ENCODE results near the gene MYT1.

Gene MYT1

DNA sequence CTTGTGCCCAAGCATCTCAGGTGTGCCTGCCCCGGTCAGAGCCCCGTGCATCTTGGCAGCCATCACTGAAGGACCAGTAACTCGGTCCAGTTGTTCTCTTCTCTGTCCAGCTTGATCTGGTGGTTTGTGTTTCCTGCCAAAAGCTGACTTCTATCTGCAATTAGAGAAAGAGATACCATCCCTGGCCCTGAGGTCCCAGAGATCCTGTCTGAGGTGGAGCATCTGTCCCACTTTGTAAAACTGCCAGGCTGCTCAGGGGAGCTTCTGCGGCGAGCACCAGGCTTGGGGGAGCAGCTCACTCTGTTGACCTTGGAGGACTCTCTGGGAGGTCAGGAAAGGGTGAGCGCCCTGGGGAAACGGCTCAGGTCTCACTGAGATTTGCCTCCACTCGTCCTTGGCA lies 35.1 kb downstream of the MYT1 start:
- TF ChIP-seq, protein P1, sequence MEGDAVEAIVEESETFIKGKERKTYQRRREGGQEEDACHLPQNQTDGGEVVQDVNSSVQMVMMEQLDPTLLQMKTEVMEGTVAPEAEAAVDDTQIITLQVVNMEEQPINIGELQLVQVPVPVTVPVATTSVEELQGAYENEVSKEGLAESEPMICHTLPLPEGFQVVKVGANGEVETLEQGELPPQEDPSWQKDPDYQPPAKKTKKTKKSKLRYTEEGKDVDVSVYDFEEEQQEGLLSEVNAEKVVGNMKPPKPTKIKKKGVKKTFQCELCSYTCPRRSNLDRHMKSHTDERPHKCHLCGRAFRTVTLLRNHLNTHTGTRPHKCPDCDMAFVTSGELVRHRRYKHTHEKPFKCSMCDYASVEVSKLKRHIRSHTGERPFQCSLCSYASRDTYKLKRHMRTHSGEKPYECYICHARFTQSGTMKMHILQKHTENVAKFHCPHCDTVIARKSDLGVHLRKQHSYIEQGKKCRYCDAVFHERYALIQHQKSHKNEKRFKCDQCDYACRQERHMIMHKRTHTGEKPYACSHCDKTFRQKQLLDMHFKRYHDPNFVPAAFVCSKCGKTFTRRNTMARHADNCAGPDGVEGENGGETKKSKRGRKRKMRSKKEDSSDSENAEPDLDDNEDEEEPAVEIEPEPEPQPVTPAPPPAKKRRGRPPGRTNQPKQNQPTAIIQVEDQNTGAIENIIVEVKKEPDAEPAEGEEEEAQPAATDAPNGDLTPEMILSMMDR (IDR thresholded peaks at IDR 0.05; ENCODE audit: insufficient read depth, low read length) = no peak
- TF ChIP-seq GABPA (IDR thresholded peaks at IDR 0.05; ENCODE audit: low read depth) (no peak), POLR2AphosphoS5 (IDR thresholded peaks at IDR 0.05; ENCODE audit: low read depth) (no peak), SPI1 (IDR thresholded peaks at IDR 0.05; ENCODE audit: borderline replicate concordance, low read depth) (no peak)
- TF ChIP-seq, protein P2, sequence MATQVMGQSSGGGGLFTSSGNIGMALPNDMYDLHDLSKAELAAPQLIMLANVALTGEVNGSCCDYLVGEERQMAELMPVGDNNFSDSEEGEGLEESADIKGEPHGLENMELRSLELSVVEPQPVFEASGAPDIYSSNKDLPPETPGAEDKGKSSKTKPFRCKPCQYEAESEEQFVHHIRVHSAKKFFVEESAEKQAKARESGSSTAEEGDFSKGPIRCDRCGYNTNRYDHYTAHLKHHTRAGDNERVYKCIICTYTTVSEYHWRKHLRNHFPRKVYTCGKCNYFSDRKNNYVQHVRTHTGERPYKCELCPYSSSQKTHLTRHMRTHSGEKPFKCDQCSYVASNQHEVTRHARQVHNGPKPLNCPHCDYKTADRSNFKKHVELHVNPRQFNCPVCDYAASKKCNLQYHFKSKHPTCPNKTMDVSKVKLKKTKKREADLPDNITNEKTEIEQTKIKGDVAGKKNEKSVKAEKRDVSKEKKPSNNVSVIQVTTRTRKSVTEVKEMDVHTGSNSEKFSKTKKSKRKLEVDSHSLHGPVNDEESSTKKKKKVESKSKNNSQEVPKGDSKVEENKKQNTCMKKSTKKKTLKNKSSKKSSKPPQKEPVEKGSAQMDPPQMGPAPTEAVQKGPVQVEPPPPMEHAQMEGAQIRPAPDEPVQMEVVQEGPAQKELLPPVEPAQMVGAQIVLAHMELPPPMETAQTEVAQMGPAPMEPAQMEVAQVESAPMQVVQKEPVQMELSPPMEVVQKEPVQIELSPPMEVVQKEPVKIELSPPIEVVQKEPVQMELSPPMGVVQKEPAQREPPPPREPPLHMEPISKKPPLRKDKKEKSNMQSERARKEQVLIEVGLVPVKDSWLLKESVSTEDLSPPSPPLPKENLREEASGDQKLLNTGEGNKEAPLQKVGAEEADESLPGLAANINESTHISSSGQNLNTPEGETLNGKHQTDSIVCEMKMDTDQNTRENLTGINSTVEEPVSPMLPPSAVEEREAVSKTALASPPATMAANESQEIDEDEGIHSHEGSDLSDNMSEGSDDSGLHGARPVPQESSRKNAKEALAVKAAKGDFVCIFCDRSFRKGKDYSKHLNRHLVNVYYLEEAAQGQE (IDR thresholded peaks at IDR 0.05; ENCODE audit: insufficient replicate concordance, low read depth) = no peak
- H3K27me3 ChIP-seq (ENCODE audit: insufficient read depth, poor library complexity, severe bottlenecking) = no peaks in the 10 kb centered on the region
- DNase-seq (ENCODE audit: low read depth in 1 of 2, low spot score in 1 of 2) = no peak
- H3K4me3 ChIP-seq (replicated peaks; ENCODE audit: insufficient read depth, low read length) = no peak overlapping the region
- H3K27ac ChIP-seq (replicated peaks) = no peak overlapping the region

DNA sequence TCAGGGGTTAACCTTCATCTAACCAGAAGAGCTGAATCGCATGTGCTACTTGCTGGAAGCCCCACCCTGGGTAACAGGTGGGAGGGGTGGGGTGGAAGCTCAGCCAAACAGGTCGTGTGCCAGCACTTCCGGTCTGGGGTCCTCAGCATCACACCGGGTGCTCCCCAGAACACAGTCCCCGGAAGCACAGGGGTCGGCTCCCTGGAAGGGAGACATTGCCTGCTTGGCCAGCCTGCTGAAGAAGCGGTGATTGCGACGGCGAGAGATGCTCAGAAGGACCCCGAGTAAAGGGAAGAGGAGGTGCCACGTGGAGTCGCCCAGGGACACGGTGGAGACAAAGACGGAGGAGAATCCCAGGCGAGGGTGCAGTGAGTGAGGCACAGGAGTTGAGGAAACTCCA lies 36.5 kb downstream of the MYT1 start:
- no peak overlapping the region for H3K4me3 ChIP-seq (replicated peaks; ENCODE audit: insufficient read depth, low read length)
- TF ChIP-seq GABPA (IDR thresholded peaks at IDR 0.05; ENCODE audit: low read depth) (no peak), POLR2AphosphoS5 (IDR thresholded peaks at IDR 0.05; ENCODE audit: low read depth) (no peak), SPI1 (IDR thresholded peaks at IDR 0.05; ENCODE audit: borderline replicate concordance, low read depth) (no peak)
- TF ChIP-seq, protein P1 (IDR thresholded peaks at IDR 0.05; ENCODE audit: insufficient read depth, low read length) = no peak
- TF ChIP-seq, protein P2 (IDR thresholded peaks at IDR 0.05; ENCODE audit: insufficient replicate concordance, low read depth) = no peak
- no peaks in the 10 kb centered on the region for H3K27me3 ChIP-seq (ENCODE audit: insufficient read depth, poor library complexity, severe bottlenecking)
- DNase-seq (ENCODE audit: low read depth in 1 of 2, low spot score in 1 of 2) = no peak
- H3K27ac ChIP-seq (replicated peaks) = no peak overlapping the region

- TF ChIP-seq POLR2AphosphoS5 (IDR thresholded peaks at IDR 0.05; ENCODE audit: low read depth) = no peak
- TF ChIP-seq SPI1 (IDR thresholded peaks at IDR 0.05; ENCODE audit: borderline replicate concordance, low read depth) = no peak
- TF ChIP-seq, protein P2 (IDR thresholded peaks at IDR 0.05; ENCODE audit: insufficient replicate concordance, low read depth) = no peak
- TF ChIP-seq GABPA (IDR thresholded peaks at IDR 0.05; ENCODE audit: low read depth) = no peak
- TF ChIP-seq, protein P1 (IDR thresholded peaks at IDR 0.05; ENCODE audit: insufficient read depth, low read length) = no peak
- Histone ChIP-seq H3K27ac (replicated peaks) (no peak overlapping the region), H3K4me3 (replicated peaks; ENCODE audit: insufficient read depth, low read length) (no peak overlapping the region), H3K27me3 (ENCODE audit: insufficient read depth, poor library complexity, severe bottlenecking) (no peaks in the 10 kb centered on the region)
- no peak for DNase-seq (ENCODE audit: low read depth in 1 of 2, low spot score in 1 of 2)
Observed at GRCh38 chr20:64201653-64202052, 37.4 kb downstream of the MYT1 start.
